GM21390 (cell line): ENCODE data around the gene KCTD15.

ENCODE experiments used
- ATAC-seq: cut with Tn5 transposase; IDR thresholded peaks from one replicate; pipeline ENCODE4 v1.9.1; 2021; ENCODE audit not compliant: unreplicated experiment

Gene KCTD15

GRCh38 chr19:33795370-33796163, 1.1 kb upstream of the KCTD15 start:
- no peak for ATAC-seq

GRCh38 chr19:33797802-33798671, 1.4 kb downstream of the KCTD15 start:
- no peak for ATAC-seq

- no peak for ATAC-seq
These were observed 2.0 kb downstream of the KCTD15 start for GRCh38 chr19:33798681-33799111.

- no peak for ATAC-seq
These were observed 2.8 kb downstream of the KCTD15 start for GRCh38 chr19:33799476-33799875.

GRCh38 chr19:33800012-33800680, 3.5 kb downstream of the KCTD15 start:
- ATAC-seq, result no peak

GRCh38 chr19:33801411-33801810, 4.7 kb downstream of the KCTD15 start:
- no peak for ATAC-seq

GRCh38 chr19:33802001-33802400, 5.3 kb downstream of the KCTD15 start:
- no peak for ATAC-seq

GRCh38 chr19:33802801-33803200, 6.1 kb downstream of the KCTD15 start:
- no peak for ATAC-seq

- ATAC-seq, result no peak
These were observed 6.7 kb downstream of the KCTD15 start for GRCh38 chr19:33803383-33803782.

GRCh38 chr19:33804021-33804799, 7.5 kb downstream of the KCTD15 start:
- ATAC-seq, result no peak

GRCh38 chr19:33805313-33805712, 8.6 kb downstream of the KCTD15 start:
- ATAC-seq, result no peak

GRCh38 chr19:33805840-33806433, 9.3 kb downstream of the KCTD15 start:
- ATAC-seq, result no peak

- ATAC-seq, result no peak
These were observed 9.8 kb downstream of the KCTD15 start for GRCh38 chr19:33806434-33806881.

- ATAC-seq, result no peak
These were observed 11.7 kb downstream of the KCTD15 start for GRCh38 chr19:33808399-33808798.

GRCh38 chr19:33809960-33810359, 13.3 kb downstream of the KCTD15 start:
- ATAC-seq, result no peak

GRCh38 chr19:33810821-33811220, 14.2 kb downstream of the KCTD15 start:
- ATAC-seq, result no peak

- ATAC-seq, result no peak
These were observed 14.6 kb downstream of the KCTD15 start for GRCh38 chr19:33811246-33811645.

GRCh38 chr19:33811736-33812387, 15.2 kb downstream of the KCTD15 start:
- no peak for ATAC-seq

GRCh38 chr19:33812388-33813330, 16.0 kb downstream of the KCTD15 start:
- ATAC-seq, result no peak
